ENCODE measurements around the gene SND1.

SND1 gene

GRCh38 chr7:127993987-127994386 is 342.0 kb downstream of the SND1 start:
- TF ChIP-seq ZNF384 (IDR thresholded peaks at IDR 0.05) (no peak), ARNT (IDR thresholded peaks at IDR 0.05) (no peak), TARDBP (IDR thresholded peaks at IDR 0.05) (no peak), FOXK2 (IDR thresholded peaks at IDR 0.05) (no peak), L3MBTL2 (conservative IDR thresholded peaks at IDR 0.05) (no peak), HDGF (IDR thresholded peaks at IDR 0.05; ENCODE audit: borderline replicate concordance) (no peak), SUZ12 (IDR thresholded peaks at IDR 0.05) (no peak), ELF4 (IDR thresholded peaks at IDR 0.05) (no peak), LEF1 (IDR thresholded peaks at IDR 0.05; ENCODE audit: borderline replicate concordance) (no peak), BHLHE40 (IDR thresholded peaks at IDR 0.05; ENCODE audit: borderline replicate concordance) (no peak), SP1 (IDR thresholded peaks at IDR 0.05) (no peak), FOXA1 (IDR thresholded peaks at IDR 0.05) (no peak), PKNOX1 (IDR thresholded peaks at IDR 0.05) (no peak), FOXM1 (IDR thresholded peaks at IDR 0.05; ENCODE audit: borderline replicate concordance) (no peak), NFRKB (IDR thresholded peaks at IDR 0.05) (no peak), CTBP1 (IDR thresholded peaks at IDR 0.05; ENCODE audit: borderline replicate concordance) (no peak)
- ChIA-PET POLR2A (no interaction called here), CTCF (no interaction called here)
- DNase-seq (ENCODE audit: extremely low spot score), result no peak

- no peak for DNase-seq (ENCODE audit: extremely low spot score)
- ChIA-PET POLR2A (no interaction called here), CTCF (no interaction called here)
- TF ChIP-seq FOXK2 (IDR thresholded peaks at IDR 0.05), result no peak
- TF ChIP-seq FOXA1 (IDR thresholded peaks at IDR 0.05), result no peak
- no peak for TF ChIP-seq LEF1 (IDR thresholded peaks at IDR 0.05; ENCODE audit: borderline replicate concordance)
- no peak for TF ChIP-seq HDGF (IDR thresholded peaks at IDR 0.05; ENCODE audit: borderline replicate concordance)
- TF ChIP-seq BHLHE40 (IDR thresholded peaks at IDR 0.05; ENCODE audit: borderline replicate concordance), result no peak
- no peak for TF ChIP-seq ARNT (IDR thresholded peaks at IDR 0.05)
- no peak for TF ChIP-seq FOXM1 (IDR thresholded peaks at IDR 0.05; ENCODE audit: borderline replicate concordance)
- no peak for TF ChIP-seq L3MBTL2 (conservative IDR thresholded peaks at IDR 0.05)
- TF ChIP-seq NFRKB (IDR thresholded peaks at IDR 0.05), result no peak
- TF ChIP-seq TARDBP (IDR thresholded peaks at IDR 0.05), result no peak
- no peak for TF ChIP-seq SP1 (IDR thresholded peaks at IDR 0.05)
- TF ChIP-seq PKNOX1 (IDR thresholded peaks at IDR 0.05), result no peak
Observed at GRCh38 chr7:127995156-127995880, 343.3 kb downstream of the SND1 start.

- TF ChIP-seq SP1 (IDR thresholded peaks at IDR 0.05) (no peak), BHLHE40 (IDR thresholded peaks at IDR 0.05; ENCODE audit: borderline replicate concordance) (no peak), ZNF384 (IDR thresholded peaks at IDR 0.05) (no peak), LEF1 (IDR thresholded peaks at IDR 0.05; ENCODE audit: borderline replicate concordance) (no peak), ARNT (IDR thresholded peaks at IDR 0.05) (no peak), SUZ12 (IDR thresholded peaks at IDR 0.05) (no peak), HDGF (IDR thresholded peaks at IDR 0.05; ENCODE audit: borderline replicate concordance) (no peak), ELF4 (IDR thresholded peaks at IDR 0.05) (no peak), TARDBP (IDR thresholded peaks at IDR 0.05) (no peak), NFRKB (IDR thresholded peaks at IDR 0.05) (no peak)
- ChIA-PET CTCF (no interaction called here), POLR2A (no interaction called here)
- no peak for DNase-seq (ENCODE audit: extremely low spot score)
Observed at GRCh38 chr7:127995881-127996215, 343.9 kb downstream of the SND1 start.

- no peak for TF ChIP-seq L3MBTL2 (conservative IDR thresholded peaks at IDR 0.05)
- TF ChIP-seq NFRKB (IDR thresholded peaks at IDR 0.05), result no peak
- TF ChIP-seq SP1 (IDR thresholded peaks at IDR 0.05), result no peak
- no peak for TF ChIP-seq FOXM1 (IDR thresholded peaks at IDR 0.05; ENCODE audit: borderline replicate concordance)
- TF ChIP-seq ZNF384 (IDR thresholded peaks at IDR 0.05), result no peak
- no peak for TF ChIP-seq CTBP1 (IDR thresholded peaks at IDR 0.05; ENCODE audit: borderline replicate concordance)
- no peak for TF ChIP-seq TARDBP (IDR thresholded peaks at IDR 0.05)
- no peak for TF ChIP-seq FOXA1 (IDR thresholded peaks at IDR 0.05)
- TF ChIP-seq ARNT (IDR thresholded peaks at IDR 0.05), result no peak
- no peak for TF ChIP-seq LEF1 (IDR thresholded peaks at IDR 0.05; ENCODE audit: borderline replicate concordance)
- no peak for TF ChIP-seq SUZ12 (IDR thresholded peaks at IDR 0.05)
- no peak for TF ChIP-seq FOXK2 (IDR thresholded peaks at IDR 0.05)
- no peak for TF ChIP-seq PKNOX1 (IDR thresholded peaks at IDR 0.05)
- no peak for TF ChIP-seq BHLHE40 (IDR thresholded peaks at IDR 0.05; ENCODE audit: borderline replicate concordance)
- TF ChIP-seq HDGF (IDR thresholded peaks at IDR 0.05; ENCODE audit: borderline replicate concordance), result no peak
- no peak for TF ChIP-seq ELF4 (IDR thresholded peaks at IDR 0.05)
- DNase-seq (ENCODE audit: extremely low spot score), result no peak
- ChIA-PET CTCF (no interaction called here), POLR2A (no interaction called here)
Observed at GRCh38 chr7:127996253-127997071, 344.5 kb downstream of the SND1 start.

- no peak for TF ChIP-seq CTBP1 (IDR thresholded peaks at IDR 0.05; ENCODE audit: borderline replicate concordance)
- TF ChIP-seq NFRKB (IDR thresholded peaks at IDR 0.05), result no peak
- TF ChIP-seq PKNOX1 (IDR thresholded peaks at IDR 0.05), result no peak
- TF ChIP-seq ELF4 (IDR thresholded peaks at IDR 0.05), result no peak
- no peak for TF ChIP-seq BHLHE40 (IDR thresholded peaks at IDR 0.05; ENCODE audit: borderline replicate concordance)
- no peak for TF ChIP-seq FOXA1 (IDR thresholded peaks at IDR 0.05)
- TF ChIP-seq L3MBTL2 (conservative IDR thresholded peaks at IDR 0.05), result no peak
- TF ChIP-seq ZNF384 (IDR thresholded peaks at IDR 0.05), result no peak
- no peak for TF ChIP-seq FOXK2 (IDR thresholded peaks at IDR 0.05)
- TF ChIP-seq ARNT (IDR thresholded peaks at IDR 0.05), result no peak
- ChIA-PET POLR2A (no interaction called here), CTCF (no interaction called here)
- no peak for DNase-seq (ENCODE audit: extremely low spot score)
Observed at GRCh38 chr7:127997226-127997922, 345.4 kb downstream of the SND1 start.
